GM19455 (cell line): ENCODE measurements around the gene CDR2L.
"Not testable (repeated sequence)": the region's sequence is repeated elsewhere in the genome, so short reads cannot be mapped to it uniquely, and the experiment has no call there.

Source experiments
- ATAC-seq: cut with Tn5 transposase; IDR thresholded peaks from one replicate; pipeline ENCODE4 v1.9.1; 2021; ENCODE audit not compliant: unreplicated experiment

CDR2L gene

DNA sequence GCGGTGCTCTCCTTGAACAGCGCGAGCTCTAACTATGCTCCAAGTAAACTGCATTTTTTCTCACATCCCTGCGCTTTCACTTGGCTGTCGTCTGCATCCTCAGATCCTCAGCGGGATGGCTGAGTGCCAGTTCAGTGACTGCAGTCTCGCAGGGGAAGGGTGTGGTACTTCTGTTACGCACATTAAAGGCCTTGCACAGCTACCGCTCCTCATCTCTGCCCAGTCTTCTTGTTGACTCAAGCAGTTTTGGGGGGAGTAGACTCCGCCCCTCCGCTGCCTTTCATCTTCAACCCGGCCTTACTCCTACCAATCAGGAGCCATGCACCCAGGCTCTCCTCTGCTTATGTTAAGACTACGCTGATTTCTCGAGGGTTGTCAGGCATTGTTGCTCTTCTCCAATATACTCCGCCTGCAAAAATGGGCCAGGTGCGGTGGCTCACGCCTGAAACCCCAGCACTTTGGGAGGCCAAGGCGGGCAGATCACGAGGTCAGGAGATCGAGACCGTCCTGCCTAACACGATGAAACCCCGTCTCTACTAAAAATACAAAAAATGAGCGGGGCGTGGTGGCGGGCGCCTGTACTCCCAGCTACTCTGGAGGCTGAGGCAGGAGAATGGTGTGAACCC, 49.3 kb downstream of the CDR2L start:
- ATAC-seq: no peak

DNA sequence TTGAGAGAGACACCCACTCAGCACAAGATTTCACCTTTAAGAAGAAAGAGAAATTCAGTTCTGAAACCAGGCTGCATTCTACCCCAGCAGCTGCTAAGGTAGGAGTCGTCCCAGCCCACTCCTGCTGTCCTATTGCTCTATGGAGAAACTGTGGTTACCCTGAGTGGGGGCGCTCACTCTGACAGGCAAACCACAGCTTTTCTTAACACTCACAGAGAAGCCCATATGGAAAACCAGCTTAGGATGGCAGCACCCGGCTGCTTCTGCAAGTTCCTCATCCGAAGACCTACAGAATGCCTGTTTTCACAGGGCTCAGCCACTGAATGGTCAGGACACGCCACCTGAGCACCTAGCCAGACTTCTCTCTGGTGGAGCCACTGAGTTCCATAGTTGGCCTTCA, 51.8 kb downstream of the CDR2L start:
- no peak for ATAC-seq

DNA sequence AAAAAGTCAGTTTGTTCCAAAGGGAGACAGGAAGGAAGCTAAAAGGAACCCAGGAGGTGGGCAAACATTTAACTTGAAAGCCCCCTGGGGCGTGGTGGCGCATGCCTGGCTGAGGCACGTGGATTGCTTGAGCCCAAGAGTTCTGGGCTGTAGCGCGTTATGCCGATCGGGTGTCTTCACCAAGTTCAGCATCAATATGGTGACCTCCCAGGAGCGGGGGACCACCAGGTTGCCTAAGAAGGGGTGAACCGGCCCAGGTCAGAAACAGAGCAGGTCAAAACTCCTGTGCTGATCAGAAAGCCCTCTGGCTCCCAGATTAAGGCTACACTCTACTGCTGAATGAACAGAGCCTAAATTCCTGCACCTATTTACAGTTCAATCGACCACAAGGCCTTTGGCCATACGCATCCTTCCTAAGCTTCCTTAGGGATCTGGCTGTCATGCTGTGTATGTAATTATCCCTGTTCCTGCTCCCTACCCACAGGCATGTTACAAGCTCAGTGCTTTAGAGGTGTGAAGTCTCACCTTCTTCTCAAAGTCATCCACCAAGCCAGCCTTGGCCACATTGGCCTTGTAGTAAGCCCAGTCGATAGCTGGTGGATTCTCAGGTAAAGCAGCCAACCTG, 54.3 kb downstream of the CDR2L start:
- ATAC-seq: no peak

DNA sequence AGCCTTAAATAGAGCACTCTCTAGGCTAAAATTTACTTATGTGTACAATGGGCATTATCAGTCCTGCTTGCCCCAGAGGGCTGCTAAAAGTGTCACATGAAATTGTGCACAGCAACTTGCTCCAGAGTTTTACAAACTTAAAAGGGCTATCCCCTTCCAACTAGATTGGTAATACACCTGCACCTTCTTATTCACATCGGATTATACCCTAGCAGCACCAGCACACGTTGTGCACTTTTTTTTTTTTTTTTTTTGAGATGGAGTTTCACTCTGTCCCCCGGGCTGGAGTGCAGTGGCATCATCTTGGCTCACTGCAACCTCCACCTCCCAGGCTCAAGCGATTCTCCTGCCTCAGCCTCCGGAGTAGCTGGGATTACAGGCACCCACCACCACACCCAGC, 56.4 kb downstream of the CDR2L start:
- not testable (repeated sequence) for ATAC-seq

DNA sequence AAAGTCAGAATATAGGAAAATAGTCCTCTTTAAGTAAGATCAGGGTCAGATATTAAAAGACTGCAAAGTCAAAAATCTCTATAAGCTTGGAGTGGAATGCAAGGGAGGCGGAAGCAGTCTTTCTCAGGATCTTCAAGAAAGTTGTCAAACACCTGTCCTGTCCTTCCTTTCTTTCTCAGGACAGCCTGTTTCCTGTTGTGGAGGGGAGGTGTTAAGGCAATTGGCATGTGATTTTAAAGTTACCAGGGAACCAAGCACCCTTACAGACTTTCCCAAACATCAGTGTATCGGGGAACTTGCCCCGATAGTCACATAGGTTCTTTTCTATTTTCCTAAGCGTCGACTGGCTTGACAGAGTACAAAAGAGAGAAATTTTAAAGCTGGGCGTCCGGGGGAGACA, 57.3 kb downstream of the CDR2L start:
- ATAC-seq: no peak

DNA sequence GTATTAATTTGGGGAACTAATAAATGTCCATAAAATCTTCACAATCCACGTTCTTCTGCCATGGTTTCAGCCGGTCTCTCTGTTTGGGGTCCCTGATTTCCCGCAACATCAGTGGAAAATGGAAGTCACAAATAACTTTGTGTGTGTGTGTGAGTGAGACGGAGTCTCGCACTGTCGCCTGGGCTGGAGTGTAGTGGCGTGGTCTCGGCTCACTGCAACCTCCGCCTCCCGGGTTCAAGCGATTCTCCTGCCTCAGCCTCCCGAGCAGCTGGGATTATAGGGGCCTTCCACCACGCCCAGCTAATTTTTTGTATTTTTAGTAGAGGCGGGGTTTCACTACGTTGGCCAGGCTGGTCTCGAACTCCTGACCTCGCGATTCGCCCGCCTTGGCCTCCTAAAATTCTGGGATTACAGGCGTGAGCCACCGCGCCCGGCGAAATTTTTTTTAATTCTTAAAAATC, 58.5 kb downstream of the CDR2L start:
- ATAC-seq: not testable (repeated sequence)

DNA sequence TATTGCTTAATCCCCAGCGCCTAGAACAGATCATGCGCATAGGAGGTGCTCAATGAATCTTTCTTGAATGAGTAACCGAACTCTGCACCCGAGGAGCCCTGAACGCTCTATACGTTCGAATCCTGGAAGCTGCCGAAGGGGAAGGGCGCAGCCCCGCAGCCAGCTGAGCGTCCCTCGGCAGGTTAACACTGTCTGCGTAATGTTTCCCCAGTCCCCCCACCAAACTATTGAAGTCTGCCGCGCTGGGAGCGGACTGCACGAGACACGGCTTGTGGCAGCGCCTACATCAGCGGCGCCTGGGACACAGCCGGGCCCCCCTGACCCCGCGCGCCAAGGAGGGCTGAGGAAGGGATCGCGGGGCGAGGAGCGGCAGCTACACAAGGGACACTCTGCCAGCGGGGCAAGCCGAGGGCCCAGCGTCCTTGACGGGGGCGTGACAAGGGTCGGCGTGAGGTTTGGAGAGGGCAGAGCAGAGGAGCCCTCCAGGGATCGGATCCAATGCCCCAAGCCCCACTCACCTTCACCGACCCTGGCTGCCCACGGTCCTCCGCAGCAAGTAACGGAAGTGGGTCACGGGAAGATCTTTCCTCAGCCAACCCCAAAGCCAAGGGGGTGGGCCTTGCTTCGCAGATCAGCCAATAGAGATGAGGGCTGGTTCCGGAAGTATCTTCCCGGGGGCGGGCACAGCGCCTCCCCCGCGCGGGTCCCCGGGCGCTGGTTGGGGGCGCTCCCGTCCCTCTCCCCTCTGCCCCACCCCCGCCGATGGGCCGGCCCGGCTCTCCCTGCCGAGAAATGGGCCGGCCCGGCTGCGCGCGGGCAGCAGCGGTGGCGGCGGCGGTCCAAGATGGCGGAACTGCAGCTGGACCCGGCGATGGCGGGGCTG, 59.2 kb downstream of the CDR2L start, which contains the start of the genes ATP5PD and KCTD2:
Gene ATP5PD, minus strand, starts transcription at position 563 of the 883 bp plus-strand sequence. CDS start 4,319 bp downstream, outside the sequence.
Gene KCTD2, plus strand, starts transcription at position 819 of the 883 bp plus-strand sequence. Its CDS starts 26 bp downstream, at position 845.
- peak; percentile 94 for ATAC-seq

DNA sequence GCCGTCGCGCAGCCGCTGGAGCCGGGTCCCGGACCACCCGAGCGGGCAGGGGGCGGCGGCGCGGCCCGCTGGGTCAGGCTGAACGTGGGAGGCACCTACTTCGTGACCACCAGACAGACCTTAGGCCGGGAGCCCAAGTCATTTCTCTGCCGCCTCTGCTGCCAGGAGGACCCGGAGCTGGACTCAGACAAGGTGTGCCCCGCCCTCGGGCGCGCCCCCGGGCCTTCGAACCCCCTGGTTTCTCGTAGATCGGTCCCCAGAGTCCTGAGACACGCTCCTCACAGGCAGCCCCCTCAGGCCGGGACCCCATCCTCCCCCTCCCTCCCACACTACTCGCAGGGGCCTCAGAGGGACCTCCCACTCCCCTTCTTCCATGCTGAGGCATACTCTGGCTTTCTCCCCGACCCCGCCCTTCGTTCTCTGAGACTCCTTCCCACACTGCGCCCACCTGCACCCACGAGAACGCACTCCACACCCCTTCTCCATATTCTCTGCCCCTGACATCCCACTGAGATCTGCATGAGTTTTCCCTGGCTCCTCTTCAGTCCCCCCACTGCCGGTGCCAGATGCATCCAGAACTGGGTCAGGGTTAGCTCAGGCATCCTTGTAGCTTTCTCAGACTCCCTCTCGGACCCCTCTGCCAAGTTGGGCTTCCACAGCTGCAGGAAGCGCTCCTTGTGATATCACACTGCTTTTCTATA, 60.1 kb downstream of the CDR2L start:
- peak; percentile 18 for ATAC-seq

DNA sequence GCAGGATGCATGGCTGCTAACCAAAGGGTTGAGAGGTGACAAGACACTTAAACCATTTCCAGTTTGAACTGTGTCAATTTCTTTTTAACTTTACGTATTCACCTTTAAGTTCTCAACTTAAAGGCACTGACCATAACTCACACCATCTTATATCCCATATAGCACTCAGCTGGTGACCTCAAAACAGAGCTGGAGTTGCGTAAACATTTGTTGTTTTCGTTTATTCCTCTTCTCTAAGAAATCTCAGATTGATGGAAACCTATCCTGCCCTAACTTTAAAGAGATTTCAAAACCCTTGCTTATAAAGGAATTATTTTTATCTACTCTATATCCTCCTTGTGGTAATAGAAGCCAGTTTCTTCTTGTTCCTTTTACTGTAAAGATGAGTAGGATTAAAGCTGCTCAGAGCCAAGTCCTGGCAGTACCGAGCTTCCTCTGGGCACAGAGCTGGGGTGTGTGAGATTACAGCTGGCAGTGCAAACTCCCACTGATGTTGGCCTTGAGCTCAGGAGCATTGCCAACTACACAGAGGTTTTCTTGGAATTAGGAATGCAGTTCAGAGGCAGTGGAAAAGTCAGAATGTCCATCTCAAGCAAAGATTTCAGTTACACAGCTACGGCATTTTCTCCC, 60.9 kb downstream of the CDR2L start:
- no peak for ATAC-seq

DNA sequence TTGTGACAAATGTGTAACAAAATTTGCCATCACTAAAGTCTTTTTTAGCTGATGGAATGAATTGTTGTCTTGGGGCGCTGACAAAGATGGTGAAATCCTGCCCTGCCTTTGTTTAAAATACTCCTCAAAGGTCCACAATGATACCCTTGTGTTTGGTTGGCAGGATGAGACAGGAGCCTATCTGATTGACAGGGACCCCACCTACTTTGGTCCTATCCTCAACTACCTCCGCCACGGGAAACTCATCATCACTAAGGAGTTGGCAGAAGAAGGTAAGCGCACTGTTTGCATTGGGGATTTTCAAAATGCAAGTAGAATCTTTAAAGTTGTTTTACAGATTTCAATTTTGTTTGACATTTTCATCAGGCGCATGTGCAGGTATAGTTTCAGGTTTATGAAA, 61.6 kb downstream of the CDR2L start:
- no peak for ATAC-seq

DNA sequence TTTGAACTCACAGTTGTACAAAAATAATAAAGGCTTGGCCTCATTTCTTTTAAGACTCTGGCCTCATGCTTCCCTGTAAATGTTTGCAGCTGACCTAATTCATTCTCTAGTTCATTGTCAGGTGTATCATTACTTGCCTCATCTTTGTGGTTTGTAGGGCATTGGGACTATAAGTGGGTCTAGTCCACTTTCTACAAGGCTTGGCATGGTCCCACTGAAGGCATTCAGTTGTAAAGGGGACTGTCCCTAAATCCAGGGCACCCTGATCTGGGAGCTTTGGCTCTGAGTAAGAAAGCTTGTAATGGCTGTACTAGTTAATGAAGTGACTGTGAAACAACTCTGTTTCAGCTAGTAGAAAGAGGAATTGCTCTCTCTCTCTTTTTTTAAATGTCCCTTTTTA, 62.3 kb downstream of the CDR2L start:
- ATAC-seq: no peak

DNA sequence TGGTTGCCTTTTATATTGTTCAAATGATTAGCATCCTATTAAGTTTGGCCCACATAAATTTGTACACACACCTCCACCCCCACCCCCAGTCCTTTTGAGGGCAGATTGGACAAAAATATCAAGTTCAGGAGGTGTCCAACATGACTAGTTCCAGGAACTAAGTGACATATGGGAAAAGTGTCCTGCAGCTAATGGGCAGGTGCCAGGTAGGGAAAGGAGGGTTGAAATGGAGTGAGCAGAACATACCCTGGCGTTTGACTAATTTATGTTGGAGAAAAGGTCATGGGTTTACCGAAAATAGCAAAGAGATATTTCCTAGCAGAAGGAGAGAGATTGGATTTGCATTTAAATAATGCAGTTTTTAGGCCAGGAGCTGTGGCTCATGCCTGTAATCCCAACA, 64.5 kb downstream of the CDR2L start:
- ATAC-seq: no peak
